Vagina (tissue), 2 donors: ENCODE data around the gene CPLANE2. TPM values are rescaled to one million over a fixed set of nuclear protein-coding genes. Genes with fewer than 3 reads are reported as not detected.

Experiments
- DNase-seq, 2 donors: peaks; one replicate each; pipeline ENCODE4 v3.0.0-alpha.2; 2017; ENCODE audit errors: extremely low spot score in 2 of 2
- H3K27ac ChIP-seq: fragments of 200-600 bp; sonication (generic); one replicate; pipeline ENCODE4 v1.5.1; 2019
- H3K27me3 ChIP-seq: fragments of 200-600 bp; sonication (generic); one replicate; pipeline ENCODE4 v1.5.1; 2019
- H3K36me3 ChIP-seq, 2 donors: fragments of 200-600 bp; sonication (generic); one replicate each; pipeline ENCODE4 v1.5.1; 2017 to 2019
- H3K4me1 ChIP-seq: fragments of 200-600 bp; sonication (generic); one replicate; pipeline ENCODE4 v1.5.1; 2019
- H3K4me3 ChIP-seq, 2 donors: fragments of 200-600 bp; sonication (generic); 1 replicate in 1 of 2; 2 replicates in 1 of 2; pipeline ENCODE4 v1.5.1; 2016 to 2019
- H3K9me3 ChIP-seq: fragments of 200-600 bp; sonication (generic); one replicate; pipeline ENCODE4 v1.5.1; 2019
- POLR2A ChIP-seq, 2 donors: fragments of 450-650 bp; IDR thresholded peaks; one replicate each; pipeline ENCODE4 v1.6.1; 2017; ENCODE audit warnings: antibody characterized with exemption in 2 of 2, mild to moderate bottlenecking in 2 of 2, moderate library complexity in 2 of 2
- POLR2AphosphoS5 ChIP-seq, 2 donors: sonication (generic); formaldehyde crosslinking; IDR thresholded peaks; one replicate each; pipeline ENCODE4 v1.9.0; 2017; ENCODE audit warnings: antibody characterized with exemption in 2 of 2, mild to moderate bottlenecking in 2 of 2, low read depth in 1 of 2; ENCODE audit not compliant: insufficient read depth in 1 of 2
- intact Hi-C: fragments of 100-400 bp; cut with DNase I; formaldehyde crosslinking; loops from one replicate; pipeline ENCODE4 v1.15.1; 2023
- total RNA-seq: library from RNA; depleted of rRNA; stranded (reverse); fragments of >200 nt; gene quantifications from one replicate; pipeline ENCODE4 v1.2.3, GENCODE V29; 2016
- TF ChIP-seq, protein P1 (sequence below), 3 experiments: fragments of 450-650 bp in 2 of 3; fragments of 200-600 bp in 1 of 3; sonication (generic) in 1 of 3; IDR thresholded peaks; one replicate each; pipeline ENCODE4 v1.5.1; 2017 to 2019; ENCODE audit warnings: antibody characterized with exemption in 3 of 3, mild to moderate bottlenecking in 2 of 3, moderate library complexity in 2 of 3

The CPLANE2 gene
- total RNA-seq, 1 donor from 2014 or later: 1.2 TPM

DNA sequence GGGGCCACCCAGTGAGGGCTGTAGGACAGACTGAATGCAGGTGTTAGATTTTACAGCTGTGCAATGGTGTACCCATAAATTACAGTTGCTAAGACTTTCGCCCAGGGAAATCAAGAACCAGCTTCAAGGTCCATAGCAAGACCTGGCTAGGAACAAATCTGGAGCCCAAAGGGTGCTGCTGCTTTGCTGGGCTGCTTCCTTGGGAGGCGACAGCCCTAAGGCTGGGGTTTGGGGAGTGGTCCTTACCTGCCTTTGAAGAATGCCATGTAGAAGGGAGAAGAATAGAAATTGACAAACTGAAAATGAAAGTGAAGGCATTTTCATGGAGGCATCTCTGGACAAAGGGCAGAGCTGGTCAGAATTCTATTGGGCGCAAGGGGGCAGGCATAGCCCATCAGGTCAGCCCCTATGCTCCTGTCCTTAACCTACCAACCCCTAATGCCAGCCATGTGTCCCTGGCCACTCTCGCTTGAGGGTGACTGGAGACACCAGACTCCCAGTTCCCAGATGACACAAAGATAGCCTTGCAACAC lies 16.9 kb downstream of the CPLANE2 start:
- Histone ChIP-seq H3K9me3 (no peaks in the 10 kb centered on the region), H3K4me1 (peaks cover 19% of the 10 kb centered on the region), H3K36me3 (no peaks in the 10 kb centered on the region), H3K4me3 (no peak overlapping the region), H3K27me3 (no peaks in the 10 kb centered on the region), H3K27ac (no peak overlapping the region)
- intact Hi-C loops: no loop called here
- DNase-seq: no peak
- no peak for TF ChIP-seq POLR2AphosphoS5 (IDR thresholded peaks at IDR 0.05; ENCODE audit: insufficient read depth in 1 of 2, low read depth in 1 of 2)
- TF ChIP-seq POLR2A (IDR thresholded peaks at IDR 0.05): no peak
- TF ChIP-seq, protein P1, sequence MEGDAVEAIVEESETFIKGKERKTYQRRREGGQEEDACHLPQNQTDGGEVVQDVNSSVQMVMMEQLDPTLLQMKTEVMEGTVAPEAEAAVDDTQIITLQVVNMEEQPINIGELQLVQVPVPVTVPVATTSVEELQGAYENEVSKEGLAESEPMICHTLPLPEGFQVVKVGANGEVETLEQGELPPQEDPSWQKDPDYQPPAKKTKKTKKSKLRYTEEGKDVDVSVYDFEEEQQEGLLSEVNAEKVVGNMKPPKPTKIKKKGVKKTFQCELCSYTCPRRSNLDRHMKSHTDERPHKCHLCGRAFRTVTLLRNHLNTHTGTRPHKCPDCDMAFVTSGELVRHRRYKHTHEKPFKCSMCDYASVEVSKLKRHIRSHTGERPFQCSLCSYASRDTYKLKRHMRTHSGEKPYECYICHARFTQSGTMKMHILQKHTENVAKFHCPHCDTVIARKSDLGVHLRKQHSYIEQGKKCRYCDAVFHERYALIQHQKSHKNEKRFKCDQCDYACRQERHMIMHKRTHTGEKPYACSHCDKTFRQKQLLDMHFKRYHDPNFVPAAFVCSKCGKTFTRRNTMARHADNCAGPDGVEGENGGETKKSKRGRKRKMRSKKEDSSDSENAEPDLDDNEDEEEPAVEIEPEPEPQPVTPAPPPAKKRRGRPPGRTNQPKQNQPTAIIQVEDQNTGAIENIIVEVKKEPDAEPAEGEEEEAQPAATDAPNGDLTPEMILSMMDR (IDR thresholded peaks at IDR 0.05): no peak

DNA sequence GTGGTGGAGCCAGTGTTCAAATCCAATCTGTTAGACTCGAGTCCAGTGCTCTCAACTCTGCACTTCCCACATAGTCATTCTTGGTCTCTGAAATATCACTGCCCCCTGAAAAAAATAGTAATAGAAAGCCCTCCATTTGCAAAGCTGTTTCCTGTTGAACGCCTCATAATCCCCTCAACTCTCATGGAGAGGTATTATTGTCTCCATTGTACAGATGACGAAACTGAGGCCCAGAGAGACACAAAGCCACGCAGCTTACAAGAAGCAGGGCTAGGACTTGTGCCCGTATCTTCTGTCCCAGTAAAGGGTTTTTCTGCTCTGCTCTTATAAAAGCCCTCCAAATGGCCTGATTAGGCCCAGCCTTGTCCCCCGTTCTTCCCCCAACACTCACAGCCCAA lies 18.3 kb downstream of the CPLANE2 start:
- TF ChIP-seq POLR2A (IDR thresholded peaks at IDR 0.05): no peak
- TF ChIP-seq POLR2AphosphoS5 (IDR thresholded peaks at IDR 0.05; ENCODE audit: insufficient read depth in 1 of 2, low read depth in 1 of 2): no peak
- TF ChIP-seq, protein P1 (IDR thresholded peaks at IDR 0.05): no peak
- Histone ChIP-seq H3K9me3 (no peaks in the 10 kb centered on the region), H3K4me3 (no peak overlapping the region), H3K27me3 (no peaks in the 10 kb centered on the region), H3K4me1 (peaks cover 19% of the 10 kb centered on the region), H3K36me3 (no peaks in the 10 kb centered on the region), H3K27ac (no peak overlapping the region)
- DNase-seq: no peak
- intact Hi-C loops: no loop called here

DNA sequence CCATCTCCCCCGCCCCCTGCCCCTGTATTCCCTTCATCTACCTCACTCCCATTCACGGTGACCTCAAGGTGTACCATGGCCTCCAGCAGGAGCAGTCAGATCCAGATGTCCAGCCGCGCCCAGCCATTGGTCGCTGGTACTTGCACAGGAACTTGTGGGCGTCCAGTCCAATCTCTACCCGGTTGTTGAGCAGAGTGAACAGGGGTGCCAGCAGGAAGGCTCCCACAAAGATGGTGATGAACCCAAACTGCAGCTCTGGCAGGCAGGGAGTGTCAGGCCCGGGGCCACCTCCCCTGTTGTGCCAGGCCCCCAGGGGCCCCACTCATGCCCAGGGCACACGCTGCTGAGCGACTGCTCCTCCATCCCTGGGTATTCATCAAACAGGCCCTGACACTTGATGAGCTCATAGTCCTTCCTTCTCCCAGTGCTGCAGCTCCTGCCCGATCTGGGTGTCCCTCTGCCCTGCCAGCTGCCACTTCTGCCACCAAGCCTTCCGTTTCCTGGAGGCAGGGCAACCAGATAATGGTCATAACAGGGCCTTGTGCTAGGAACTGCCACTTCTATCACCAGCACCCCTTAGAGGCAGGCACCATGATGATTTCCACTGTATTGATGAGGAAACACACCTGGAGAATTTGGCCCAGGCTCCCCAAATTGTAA lies 18.8 kb downstream of the CPLANE2 start:
- H3K4me1 ChIP-seq: peaks cover 19% of the 10 kb centered on the region
- TF ChIP-seq, protein P1 (IDR thresholded peaks at IDR 0.05): no peak
- no peak for TF ChIP-seq POLR2A (IDR thresholded peaks at IDR 0.05)
- no peak for TF ChIP-seq POLR2AphosphoS5 (IDR thresholded peaks at IDR 0.05; ENCODE audit: insufficient read depth in 1 of 2, low read depth in 1 of 2)
- H3K27ac ChIP-seq: peak overlapping the region; percentile 81
- no peaks in the 10 kb centered on the region for H3K9me3 ChIP-seq
- no peaks in the 10 kb centered on the region for H3K36me3 ChIP-seq
- H3K4me3 ChIP-seq: peak overlapping the region; percentile 55 to 60
- no peaks in the 10 kb centered on the region for H3K27me3 ChIP-seq
- intact Hi-C loops: no loop called here
- DNase-seq: no peak

DNA sequence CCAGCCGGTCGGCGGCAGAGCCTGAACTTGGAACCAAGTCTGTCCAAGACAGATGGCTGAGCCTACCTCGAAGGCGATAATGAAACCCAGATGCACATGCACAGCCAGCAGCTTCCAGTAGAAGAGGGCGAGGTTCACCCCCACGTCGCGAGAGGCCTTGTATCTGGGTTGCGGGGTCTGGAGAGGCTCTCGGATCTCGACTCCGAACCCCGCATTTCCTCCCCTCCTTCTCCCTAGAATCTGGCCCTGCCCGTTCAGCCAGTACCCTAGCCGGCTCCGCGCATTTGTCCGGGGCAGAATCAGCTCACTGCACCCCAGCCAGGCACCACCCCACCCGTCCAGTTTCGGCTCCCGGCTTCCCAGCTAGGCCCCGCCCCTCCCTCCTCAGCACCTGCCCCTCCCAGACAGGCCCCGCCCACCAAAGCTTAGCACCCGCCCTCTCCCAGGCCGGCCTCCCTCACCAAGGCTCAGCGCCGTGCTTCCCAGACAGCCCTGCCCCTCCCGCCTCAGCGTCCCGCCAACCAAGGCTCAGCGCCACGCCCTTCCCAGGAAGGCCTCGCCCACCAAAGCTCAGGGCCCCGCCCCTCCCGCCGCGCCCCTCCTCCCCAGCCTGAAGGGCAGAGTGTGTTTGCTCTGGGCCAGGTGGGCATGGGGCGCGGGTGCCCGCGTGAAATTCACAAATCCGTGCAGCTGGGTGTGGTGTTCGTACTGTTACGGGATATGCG lies 19.8 kb downstream of the CPLANE2 start:
- Histone ChIP-seq H3K27ac (peak overlapping the region; percentile 81), H3K27me3 (no peaks in the 10 kb centered on the region), H3K4me1 (peaks cover 28% of the 10 kb centered on the region), H3K4me3 (peak overlapping the region; percentile 55 to 60), H3K9me3 (no peaks in the 10 kb centered on the region), H3K36me3 (no peaks in the 10 kb centered on the region)
- DNase-seq: peak in 1 of 2 donors; percentile 97
- TF ChIP-seq, protein P1 (IDR thresholded peaks at IDR 0.05): no peak
- TF ChIP-seq POLR2A (IDR thresholded peaks at IDR 0.05) (peak in 1 of 2 donors; percentile 57), POLR2AphosphoS5 (IDR thresholded peaks at IDR 0.05; ENCODE audit: insufficient read depth in 1 of 2, low read depth in 1 of 2) (peak; percentile 21 to 87)
- intact Hi-C loops: no loop called here
